Raji (cell line): ENCODE results near the gene EPS8L2.
A peak's percentile ranks its signal among the peaks of the same experiment; 100 is the strongest.

Experiments used
- POLR2A ChIP-seq: IDR thresholded peaks from 2 replicates; pipeline ENCODE4 v1.6.1; 2011; ENCODE audit warnings: low read depth, low read length, control low read depth; ENCODE audit not compliant: insufficient read depth

EPS8L2 gene

DNA sequence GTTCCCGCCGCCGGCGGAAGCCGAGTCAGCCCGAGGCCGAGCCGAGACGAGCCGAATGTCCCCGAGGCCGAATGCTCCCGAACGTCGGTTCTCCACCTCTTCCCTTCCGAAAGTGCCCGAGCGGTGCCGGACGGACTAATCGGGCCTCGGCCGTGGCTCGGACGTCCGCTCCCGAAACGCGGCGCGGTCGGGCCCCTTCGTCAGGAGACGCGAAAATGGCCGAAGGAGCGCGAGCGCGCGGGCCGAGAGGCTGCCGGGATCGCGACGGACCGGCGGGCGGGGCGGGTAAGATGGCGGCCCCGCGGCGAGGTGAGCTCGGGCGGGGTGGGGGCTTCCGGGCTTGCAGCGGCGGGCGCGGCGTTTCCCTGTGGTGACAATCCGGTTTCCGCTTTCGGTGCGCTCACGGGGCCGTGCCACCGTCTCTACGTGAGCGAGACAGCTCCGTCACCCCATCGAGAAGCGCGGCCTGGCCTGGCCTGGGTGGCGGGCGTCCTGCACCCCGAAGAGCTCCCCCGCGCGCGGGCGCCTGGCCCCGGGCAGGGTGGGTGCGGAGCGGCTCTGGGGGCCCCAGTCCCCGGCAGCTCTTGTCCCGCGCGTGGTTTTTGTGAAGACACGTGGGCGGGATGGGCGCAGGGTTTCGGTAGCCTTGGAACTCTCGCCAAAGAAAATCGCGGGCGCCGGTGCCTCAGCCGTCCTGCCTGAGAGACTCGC lies 10.3 kb upstream of the EPS8L2 start, which contains the start of gene TMEM80:
TSS of gene TMEM80 (plus strand) at position 279 of the 711 bp plus-strand sequence. CDS start at position 291, 12 bp downstream.
- peak; percentile 80 for TF ChIP-seq POLR2A

DNA sequence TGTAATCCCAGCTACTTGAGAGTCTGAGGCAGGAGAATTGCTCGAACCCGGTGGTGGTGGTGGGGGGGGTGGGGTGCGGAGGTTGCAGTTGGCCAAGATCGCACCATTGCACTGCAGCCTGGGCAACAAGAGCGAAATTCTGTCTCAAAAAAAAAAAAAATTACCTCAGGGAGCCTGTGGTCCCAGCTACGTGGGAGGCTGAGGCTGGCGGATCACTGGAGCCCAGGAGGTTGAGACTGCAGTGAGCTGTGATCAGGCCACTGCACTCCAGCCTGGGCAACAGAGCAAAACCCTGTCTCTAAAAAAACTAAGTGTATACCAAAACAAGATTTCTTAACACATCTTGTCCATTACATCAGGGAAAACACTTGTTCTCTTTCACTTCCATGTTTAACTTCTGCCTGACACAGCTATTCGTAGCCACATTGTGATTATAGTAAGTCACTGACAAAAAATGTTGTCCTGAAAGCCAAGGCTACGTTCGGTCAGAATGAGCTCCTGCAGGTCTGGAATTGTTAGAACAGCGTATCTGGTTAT lies 9.0 kb upstream of the EPS8L2 start:
- TF ChIP-seq POLR2A: no peak

GRCh38 chr11:697811-698311 lies 8.2 kb upstream of the EPS8L2 start:
- TF ChIP-seq POLR2A: no peak

DNA sequence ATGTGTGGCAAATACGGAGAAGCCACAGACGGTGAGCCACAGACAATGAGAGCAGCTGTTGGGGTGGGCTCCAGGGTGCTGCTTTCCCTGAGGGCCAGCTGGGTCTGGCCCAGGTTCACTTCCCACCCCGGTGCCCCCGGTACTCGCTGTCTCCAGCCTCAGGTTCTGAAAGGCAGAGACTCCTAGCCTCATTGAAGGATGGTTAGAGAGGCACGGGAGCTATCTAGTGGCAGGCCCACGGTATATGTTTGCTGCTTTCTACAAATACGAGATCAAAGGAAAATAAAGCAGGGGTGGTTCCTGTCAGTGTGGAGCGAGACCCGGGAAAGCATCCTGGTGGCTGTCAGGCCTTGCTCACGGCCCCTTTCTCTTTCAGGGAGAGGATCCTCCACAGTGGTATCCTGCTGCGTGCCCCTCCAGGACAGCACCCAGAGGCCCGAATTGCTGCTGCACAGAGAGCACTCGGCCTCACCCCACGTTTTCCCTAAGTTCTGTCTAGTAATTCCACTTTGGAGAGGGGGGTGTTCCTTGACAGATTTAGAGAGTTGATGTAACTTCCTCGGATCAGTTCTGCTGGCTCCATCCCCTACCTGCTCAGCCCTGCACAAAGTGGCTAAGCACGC lies 7.4 kb upstream of the EPS8L2 start:
- no peak for TF ChIP-seq POLR2A

DNA sequence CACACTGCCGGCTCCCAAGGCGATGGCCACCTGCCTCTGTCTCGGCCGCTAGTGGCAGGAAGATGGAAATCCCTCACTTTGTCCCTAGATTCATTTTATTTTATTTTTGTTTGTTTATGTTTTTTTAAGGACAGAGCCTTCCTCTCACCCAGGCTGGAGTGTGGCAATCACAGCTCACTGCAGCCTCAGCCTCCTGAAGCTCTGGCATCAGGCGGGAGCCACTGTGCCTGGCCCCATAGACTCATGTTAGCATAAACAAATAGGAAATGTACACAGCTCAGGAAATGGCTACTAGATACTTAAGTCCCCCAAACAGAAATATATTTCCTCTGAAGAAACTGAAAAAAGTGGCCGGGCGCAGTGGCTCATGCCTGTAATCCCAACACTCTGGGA lies 6.9 kb upstream of the EPS8L2 start:
- TF ChIP-seq POLR2A: no peak

- no peak for TF ChIP-seq POLR2A
Observed at GRCh38 chr11:699753-700152, 6.3 kb upstream of the EPS8L2 start.

- TF ChIP-seq POLR2A: no peak
Observed at GRCh38 chr11:701741-702461, 4.1 kb upstream of the EPS8L2 start.

DNA sequence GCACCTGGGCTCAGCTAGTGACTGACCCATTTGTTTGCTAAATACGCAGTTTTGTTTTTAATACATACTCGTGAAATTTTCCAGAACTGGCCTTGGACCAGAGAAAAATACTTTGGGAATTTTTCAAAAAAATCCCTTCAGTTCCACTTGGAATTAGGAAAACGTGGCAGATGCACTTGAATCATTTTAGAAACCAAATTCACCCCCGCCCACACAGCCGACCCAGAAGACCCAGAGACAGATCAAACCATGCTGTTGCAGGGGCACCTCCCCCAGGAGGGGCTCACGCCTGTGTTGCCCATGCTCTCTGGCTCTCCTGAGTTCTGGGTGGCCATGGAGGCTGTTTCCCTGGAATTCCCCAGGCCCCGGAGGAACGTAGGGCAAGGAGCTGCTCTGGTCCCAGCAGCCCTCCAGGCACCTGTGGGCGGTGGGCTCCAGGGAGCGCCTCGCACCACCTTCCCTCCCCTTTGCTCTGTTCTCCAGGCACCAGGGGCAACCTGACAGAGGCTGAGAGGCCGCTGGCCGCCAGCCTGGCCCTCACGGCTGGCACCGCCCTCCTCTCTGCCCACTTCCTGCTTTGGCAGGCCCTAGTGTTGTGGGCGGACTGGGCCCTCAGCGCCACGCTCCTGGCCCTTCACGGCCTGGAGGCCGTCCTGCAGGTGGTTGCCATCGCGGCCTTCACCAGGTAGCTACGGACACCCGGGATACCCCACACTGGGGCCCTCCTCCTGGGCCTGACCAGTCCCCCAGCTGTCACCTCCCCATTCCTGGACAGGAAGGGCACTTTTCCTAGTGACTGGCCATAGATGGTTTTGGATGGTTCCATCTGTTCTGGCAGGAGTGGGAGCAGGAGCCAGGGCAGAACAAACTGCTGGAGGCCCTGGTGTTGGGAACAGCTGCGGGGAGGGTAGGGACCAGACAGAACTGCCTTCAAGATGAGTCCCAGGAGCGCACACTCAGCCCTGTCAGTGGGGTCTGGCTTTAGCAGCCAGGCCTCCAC lies 3.3 kb upstream of the EPS8L2 start:
- TF ChIP-seq POLR2A: no peak

- TF ChIP-seq POLR2A: no peak
Observed at GRCh38 chr11:703506-703905, 2.5 kb upstream of the EPS8L2 start.

- TF ChIP-seq POLR2A: no peak
Observed at GRCh38 chr11:704228-704674, 1.8 kb upstream of the EPS8L2 start.

- no peak for TF ChIP-seq POLR2A
Observed at GRCh38 chr11:704781-705645, 1.0 kb upstream of the EPS8L2 start.

GRCh38 chr11:706439-706956 lies 467 bp downstream of the EPS8L2 start:
- TF ChIP-seq POLR2A: no peak
